GM12864 (cell line): Measurements from ENCODE around the gene IFT52.
A peak's percentile ranks its signal among the peaks of the same experiment; 100 is the strongest.

Experiments used
- DNase-seq: peaks from one replicate; pipeline ENCODE4 v3.0.0-alpha.2; 2011; ENCODE audit warnings: low read depth
- H3K4me3 ChIP-seq: 2 replicates; pipeline ENCODE4 v1.5.1; 2011; ENCODE audit warnings: mild to moderate bottlenecking, low read depth, low read length, control low read depth
- TF ChIP-seq, protein P1 (sequence below): IDR thresholded peaks from 2 replicates; pipeline ENCODE4 v1.5.1; 2011; ENCODE audit warnings: low read depth, mild to moderate bottlenecking, moderate library complexity, low read length, control low read depth, inconsistent platforms; ENCODE audit errors: missing control alignments

The IFT52 gene

DNA sequence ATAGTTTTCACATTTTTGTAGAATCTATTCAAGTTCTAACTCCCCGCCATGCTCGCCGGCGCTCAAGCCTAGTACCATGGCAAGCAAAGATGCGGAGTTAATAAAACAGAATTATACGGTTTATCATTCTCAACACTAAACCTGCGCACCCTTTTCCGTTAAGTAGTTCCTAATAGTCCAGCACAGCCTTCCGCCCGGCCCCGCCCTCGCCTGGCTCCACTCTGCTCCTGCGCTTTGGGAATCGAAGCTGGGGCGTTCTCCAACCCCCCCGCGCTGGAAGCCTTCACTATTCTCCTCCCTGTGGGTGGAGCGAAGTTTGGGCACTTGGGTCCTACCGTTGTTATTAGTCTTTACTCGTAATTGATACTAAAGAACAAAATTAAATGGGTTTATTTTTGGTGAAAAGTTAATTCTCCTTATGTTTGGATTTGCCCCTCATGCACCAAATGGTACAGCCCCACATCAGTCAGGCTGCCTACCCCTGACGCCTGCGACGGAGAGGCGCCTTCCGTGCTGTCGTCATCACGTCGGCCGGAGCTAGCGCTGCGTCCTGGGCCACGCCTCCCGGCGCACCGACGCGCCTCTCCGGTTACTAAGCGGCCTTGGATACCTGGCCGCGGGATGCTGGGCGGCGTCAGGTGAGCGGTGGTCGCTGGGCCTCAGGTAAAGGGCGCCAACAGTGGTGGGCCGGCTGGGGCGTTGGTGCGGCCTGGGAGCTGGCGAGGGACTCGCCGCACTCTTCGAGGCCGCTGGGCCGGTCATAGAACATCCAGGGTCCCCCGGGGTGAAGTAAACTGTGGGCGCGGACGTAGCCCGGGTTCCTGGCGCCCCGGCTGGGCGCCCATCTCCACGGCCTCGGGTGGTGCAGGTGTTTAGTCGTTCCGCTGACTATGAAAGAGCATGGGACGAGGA is at the start of gene IFT52:
Gene IFT52, plus strand, starts transcription at position 546 of the 912 bp plus-strand sequence. CDS start 3,762 bp downstream, outside the sequence.
- DNase-seq = peak; percentile 74
- H3K4me3 ChIP-seq = peak within 1 kb of the TSS; percentile 81
- TF ChIP-seq, protein P1, sequence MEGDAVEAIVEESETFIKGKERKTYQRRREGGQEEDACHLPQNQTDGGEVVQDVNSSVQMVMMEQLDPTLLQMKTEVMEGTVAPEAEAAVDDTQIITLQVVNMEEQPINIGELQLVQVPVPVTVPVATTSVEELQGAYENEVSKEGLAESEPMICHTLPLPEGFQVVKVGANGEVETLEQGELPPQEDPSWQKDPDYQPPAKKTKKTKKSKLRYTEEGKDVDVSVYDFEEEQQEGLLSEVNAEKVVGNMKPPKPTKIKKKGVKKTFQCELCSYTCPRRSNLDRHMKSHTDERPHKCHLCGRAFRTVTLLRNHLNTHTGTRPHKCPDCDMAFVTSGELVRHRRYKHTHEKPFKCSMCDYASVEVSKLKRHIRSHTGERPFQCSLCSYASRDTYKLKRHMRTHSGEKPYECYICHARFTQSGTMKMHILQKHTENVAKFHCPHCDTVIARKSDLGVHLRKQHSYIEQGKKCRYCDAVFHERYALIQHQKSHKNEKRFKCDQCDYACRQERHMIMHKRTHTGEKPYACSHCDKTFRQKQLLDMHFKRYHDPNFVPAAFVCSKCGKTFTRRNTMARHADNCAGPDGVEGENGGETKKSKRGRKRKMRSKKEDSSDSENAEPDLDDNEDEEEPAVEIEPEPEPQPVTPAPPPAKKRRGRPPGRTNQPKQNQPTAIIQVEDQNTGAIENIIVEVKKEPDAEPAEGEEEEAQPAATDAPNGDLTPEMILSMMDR = no peak

- no peak for DNase-seq
- H3K4me3 ChIP-seq = no peak overlapping the region
- TF ChIP-seq, protein P1 = no peak
Observed at GRCh38 chr20:43541214-43541613, 49.5 kb upstream of the IFT52 start.

DNA sequence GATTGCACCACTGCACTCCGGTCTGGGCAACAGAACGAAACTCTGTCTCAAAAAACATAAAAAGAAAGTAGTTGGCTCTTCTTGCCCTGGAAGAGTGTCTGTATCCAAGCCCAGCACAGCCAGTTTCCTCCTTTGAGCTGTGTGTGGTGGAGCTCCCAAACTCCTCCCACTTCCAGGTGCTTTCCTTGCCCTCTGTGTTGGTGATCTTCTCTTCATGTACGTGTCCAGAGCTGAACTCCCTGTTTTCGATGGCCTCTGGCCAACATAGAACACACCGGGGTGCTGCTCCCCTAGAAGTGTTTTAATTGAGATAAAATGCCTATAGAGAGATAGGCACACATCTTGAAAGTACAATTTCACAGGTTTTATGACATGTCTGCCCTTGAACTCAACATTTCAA is 48.6 kb upstream of the IFT52 start:
- TF ChIP-seq, protein P1 = no peak
- DNase-seq = no peak
- no peak overlapping the region for H3K4me3 ChIP-seq

- TF ChIP-seq, protein P1 = no peak
- H3K4me3 ChIP-seq = no peak overlapping the region
- no peak for DNase-seq
Observed at GRCh38 chr20:43542674-43543073, 48.1 kb upstream of the IFT52 start.

DNA sequence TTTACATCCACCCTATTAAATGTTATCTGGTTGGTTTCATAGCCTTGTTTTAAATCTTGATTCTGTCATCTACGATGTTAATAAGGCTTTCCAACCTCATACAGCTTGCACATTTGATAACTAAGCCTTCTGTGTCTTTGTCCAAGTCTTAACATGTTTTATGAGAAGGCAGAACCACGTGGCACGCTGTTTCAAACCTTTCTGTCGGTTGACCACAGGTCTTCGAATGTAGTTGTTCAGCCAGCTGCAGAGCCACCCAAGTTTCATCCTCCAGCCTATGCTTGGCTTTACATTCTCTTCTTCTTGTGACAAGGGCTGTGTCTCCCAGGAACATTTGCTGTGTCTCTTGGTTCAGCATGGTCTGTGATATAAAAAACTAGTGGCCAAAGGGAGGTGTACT is 47.6 kb upstream of the IFT52 start:
- DNase-seq = no peak
- no peak overlapping the region for H3K4me3 ChIP-seq
- TF ChIP-seq, protein P1 = no peak

- TF ChIP-seq, protein P1 = no peak
- no peak for DNase-seq
- H3K4me3 ChIP-seq = no peak overlapping the region
Observed at GRCh38 chr20:43544501-43544900, 46.2 kb upstream of the IFT52 start.
